OCI-LY3 (cell line): ENCODE measurements around the gene CDKN1C.

Source experiments
- CTCF ChIP-seq: fragments of 200-600, 300-600 bp; sonication (generic); IDR thresholded peaks from 2 replicates; pipeline ENCODE4 v1.5.1; 2014; ENCODE audit warnings: antibody characterized with exemption, low read length, low read depth
- EZH2phosphoT487 ChIP-seq: fragments of 200-600 bp; shearing (Covaris generic); IDR thresholded peaks from 2 replicates; pipeline ENCODE4 v1.6.1; 2018; ENCODE audit warnings: antibody characterized with exemption, mixed run types, low read depth

- TF ChIP-seq CTCF (no peak), EZH2phosphoT487 (no peak)
Observed at GRCh38 chr11:2883979-2884815, 1.4 kb downstream of the CDKN1C start.
